HG03469 (cell line): ENCODE data around the gene MPV17.
"Not testable (repeated sequence)": the region's sequence is repeated elsewhere in the genome, so short reads cannot be mapped to it uniquely, and the experiment has no call there.

Experiments used
- ATAC-seq: cut with Tn5 transposase; IDR thresholded peaks from one replicate; pipeline ENCODE4 v1.9.1; 2021; ENCODE audit warnings: mild to moderate bottlenecking, moderate library complexity, moderate number of reproducible peaks; ENCODE audit not compliant: unreplicated experiment

Gene MPV17

DNA sequence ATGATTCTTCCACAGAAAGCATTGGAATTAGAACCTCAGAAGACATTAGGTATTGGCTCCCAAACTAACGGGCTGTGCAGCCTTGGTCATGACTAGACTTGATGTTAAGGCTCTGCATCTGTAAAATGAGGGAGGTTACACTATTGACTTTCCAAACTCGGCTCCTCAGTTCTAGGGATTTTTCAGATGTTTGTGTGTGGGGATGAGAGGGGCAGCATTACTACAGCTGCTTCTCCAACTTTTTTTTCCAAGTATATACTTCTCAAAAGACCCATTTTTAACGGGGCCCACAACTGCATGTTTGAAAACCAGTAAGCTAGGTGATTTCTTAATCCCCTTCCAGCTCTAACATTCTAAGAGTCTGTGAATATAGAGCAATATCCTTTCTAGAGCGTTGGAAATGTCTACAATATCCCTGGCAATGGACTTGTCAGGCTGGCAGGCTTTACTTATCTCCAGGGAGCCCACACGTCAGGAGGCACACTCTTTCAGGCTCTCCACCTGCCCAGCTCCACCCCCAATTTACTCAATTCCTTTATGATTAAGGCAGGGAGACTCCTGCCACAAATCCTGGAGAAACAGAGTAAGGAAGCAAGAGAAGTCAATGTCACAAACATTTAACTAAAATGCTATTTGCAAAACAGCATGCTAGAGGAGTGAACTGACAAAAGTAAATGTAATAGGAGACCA, 844 bp upstream of the MPV17 start:
- ATAC-seq: no peak

GRCh38 chr2:27322301-27322765, 564 bp downstream of the MPV17 start:
- no peak for ATAC-seq

- ATAC-seq: no peak
Measured at GRCh38 chr2:27320958-27321543, 1.8 kb downstream of the MPV17 start.

- not testable (repeated sequence) for ATAC-seq
Measured at GRCh38 chr2:27319839-27320238, 3.1 kb downstream of the MPV17 start.

DNA sequence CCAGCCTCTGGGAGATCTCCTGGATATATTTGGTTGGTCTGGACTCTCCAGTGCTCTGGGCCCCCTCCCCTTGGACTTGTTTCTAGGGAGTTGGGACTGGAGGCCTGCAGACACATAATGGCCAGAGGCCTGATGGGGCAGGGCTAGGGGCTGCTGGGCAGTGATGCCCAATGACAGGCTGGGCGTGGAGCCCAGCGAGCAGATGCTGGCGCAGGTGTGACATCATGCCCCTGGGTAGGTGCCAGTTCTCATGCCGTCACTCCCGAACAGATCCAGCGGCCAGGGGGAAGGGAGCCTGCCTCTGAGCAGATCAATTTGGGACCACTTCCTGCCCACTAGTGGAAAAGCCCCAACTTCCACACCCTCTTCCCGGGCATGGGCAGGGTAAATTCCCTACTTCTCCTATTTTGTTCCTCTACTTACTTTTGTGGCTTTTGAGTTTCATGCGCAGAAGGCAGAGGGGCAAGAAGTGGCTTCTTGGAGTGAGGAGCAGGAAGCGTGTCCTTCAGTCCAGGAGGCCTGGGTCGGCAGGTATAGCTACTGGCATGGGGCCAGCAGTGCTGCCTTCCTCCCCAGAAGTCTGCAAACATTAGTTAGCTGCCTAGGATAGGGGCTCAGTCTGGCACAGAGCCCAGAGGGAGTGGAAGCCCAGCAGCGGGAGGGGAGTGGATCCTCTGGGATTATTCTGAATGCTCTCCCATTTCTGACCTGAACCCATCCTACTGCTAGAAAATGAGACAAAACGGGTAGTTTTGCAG, 6.1 kb downstream of the MPV17 start:
- no peak for ATAC-seq

GRCh38 chr2:27315122-27315521, 7.8 kb downstream of the MPV17 start:
- no peak for ATAC-seq

GRCh38 chr2:27314709-27315108, 8.2 kb downstream of the MPV17 start:
- ATAC-seq: no peak

- ATAC-seq: no peak
Measured at GRCh38 chr2:27313882-27314645, 8.8 kb downstream of the MPV17 start.

- no peak for ATAC-seq
Measured at GRCh38 chr2:27312152-27312551, 10.7 kb downstream of the MPV17 start.

- no peak for ATAC-seq
Measured at GRCh38 chr2:27309651-27310050, 13.2 kb downstream of the MPV17 start.

GRCh38 chr2:27308359-27308881, 14.5 kb downstream of the MPV17 start, which contains the start of gene UCN:
Gene UCN (minus strand): TSS chr2:27308445. CDS start chr2:27307895, 550 bp downstream.
- ATAC-seq: no peak

GRCh38 chr2:27307545-27308358, 15.1 kb downstream of the MPV17 start:
- ATAC-seq: no peak

DNA sequence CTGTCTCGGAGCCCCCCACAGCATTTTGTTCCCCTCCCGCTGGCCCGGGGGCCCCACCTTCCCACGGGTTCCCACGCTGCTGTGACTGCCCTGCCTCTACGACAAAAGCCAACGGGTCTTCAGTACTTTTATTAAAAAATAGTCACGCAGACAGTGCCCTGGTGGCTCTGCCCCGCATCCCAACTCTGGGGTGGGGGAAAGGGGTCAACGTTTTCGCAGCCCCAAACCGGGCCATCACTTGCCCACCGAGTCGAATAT, 15.7 kb downstream of the MPV17 start:
- no peak for ATAC-seq

DNA sequence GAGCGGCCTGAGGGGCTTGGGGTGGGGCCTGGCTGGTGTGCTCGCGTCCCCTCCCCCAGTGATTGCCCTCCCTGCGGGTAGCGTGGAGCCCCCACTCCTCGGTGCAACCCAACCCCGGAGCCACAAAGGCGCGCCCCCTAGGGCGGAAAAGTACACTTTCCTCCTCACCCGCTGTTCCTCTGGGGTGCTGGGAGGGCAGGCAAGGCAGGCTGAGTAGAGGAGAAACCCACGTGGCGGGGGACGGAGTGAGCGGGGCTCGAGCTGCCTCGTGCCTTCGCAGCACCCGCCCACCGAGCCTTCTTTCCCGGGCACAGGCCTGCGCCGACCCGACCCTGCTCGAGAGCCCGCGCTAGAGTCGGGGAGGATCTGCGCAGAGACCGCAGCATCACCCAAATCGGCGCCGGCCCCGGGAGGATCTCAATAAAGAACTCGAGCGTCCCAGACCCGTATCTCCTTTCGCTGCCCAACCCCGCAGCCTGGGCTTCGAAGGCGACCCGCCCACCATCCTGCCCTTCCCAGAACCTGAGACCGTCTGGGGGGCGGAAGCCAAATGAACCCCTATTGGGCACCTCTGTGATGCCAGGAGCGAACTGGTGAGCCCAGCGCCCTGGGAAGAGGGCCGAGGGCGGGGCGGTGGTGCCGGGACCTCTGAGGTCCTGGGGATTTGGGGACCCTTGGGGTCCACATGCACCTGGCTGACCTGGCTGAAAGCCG, 16.2 kb downstream of the MPV17 start:
- no peak for ATAC-seq

- ATAC-seq: no peak
Measured at GRCh38 chr2:27306136-27306535, 16.8 kb downstream of the MPV17 start.

GRCh38 chr2:27305516-27305915, 17.4 kb downstream of the MPV17 start:
- no peak for ATAC-seq

GRCh38 chr2:27304488-27305240, 18.2 kb downstream of the MPV17 start:
- no peak for ATAC-seq

DNA sequence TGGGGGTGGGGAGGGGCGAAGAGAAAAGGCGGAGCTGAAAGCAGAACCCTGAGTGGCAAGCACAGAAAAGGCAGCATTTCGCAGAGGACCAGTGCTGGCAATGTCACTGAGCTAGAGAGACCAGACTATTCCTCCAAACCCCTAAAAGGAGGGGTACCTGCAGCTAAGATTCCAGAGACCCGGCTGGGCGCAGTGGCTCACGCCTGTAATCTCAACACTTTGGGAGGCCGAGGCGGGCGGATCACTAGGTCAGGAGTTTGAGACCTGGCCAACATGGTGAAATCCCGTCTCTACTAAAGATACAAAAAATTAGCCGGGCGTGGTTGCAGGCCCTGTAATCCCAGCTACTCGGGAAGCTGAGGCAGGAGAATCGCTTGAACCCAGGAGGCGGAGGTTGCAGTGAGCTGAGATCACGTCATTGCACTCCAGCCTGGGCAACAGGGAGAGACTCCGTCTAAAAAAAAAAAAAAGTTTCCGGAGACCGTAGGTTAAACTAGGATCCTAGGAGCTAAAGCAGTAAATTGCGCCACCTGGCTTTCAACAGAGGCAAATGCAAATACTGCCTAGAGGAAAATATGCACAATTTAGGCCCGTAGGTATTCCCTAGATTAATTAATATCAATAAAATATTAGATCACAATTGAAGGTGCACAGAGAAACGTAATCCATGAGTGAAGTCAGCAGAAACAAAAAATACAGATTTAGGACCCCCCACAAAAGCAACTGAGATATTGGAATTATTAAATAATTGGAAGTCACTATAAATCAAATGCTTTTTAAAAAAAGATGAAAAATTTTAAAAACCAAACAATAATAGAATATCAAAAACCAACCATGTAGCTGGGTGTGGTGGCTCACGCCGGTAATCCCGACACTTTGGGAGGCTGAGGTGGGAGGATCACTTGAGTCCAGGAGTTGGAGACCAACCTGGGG, 19.5 kb downstream of the MPV17 start:
- no peak for ATAC-seq
